RWPE1 (cell line): ENCODE results near the gene LLGL1.

Experiments used
- CTCF ChIA-PET: fragments of 350-600 bp; sonication (Branson Sonifier 250); formaldehyde crosslinking; extraction: SDS; loops from one replicate; lab custom pipeline; 2021; lab: Yijun Ruan, JAX
- POLR2A ChIA-PET: fragments of 400-600 bp; formaldehyde crosslinking; extraction: SDS; loops from one replicate; lab custom pipeline; 2020; ENCODE audit warnings: antibody characterized with exemption; ENCODE audit not compliant: low non-redundant PET; lab: Yijun Ruan, JAX
- DNase-seq: peaks from one replicate; pipeline ENCODE4 v3.0.0; 2012; ENCODE audit warnings: low spot score
- H3K27ac ChIP-seq: fragments of 450-650 bp; 2 replicates; pipeline ENCODE4 v1.5.1; 2017
- TF ChIP-seq, protein P1 (sequence below): fragments of 450-650 bp; conservative IDR thresholded peaks from 2 replicates; pipeline ENCODE4 v1.5.1; 2017; ENCODE audit warnings: low read depth, mild to moderate bottlenecking

The LLGL1 gene

DNA sequence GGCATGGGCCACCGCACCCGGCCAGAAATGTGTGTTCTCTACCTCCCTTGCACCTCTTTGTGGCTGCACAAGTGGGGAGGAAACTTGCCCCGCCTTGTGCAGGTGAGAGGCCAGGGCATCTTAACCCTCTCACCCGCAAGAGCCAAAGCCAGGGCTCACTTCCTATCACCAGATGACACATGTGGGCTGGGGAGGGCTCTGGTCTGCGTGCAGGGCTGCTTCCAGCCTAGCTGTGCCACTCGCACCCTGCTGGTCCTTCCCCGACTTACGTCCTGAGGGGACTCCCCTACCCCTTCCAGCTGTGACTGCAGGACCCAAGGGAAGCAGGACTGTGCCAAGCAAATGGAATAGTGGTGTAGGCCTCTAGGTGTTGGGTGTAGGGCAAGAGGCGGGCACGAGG, 41.9 kb downstream of the LLGL1 start:
- ChIA-PET CTCF (no interaction called here), POLR2A (no interaction called here)
- DNase-seq, result no peak
- H3K27ac ChIP-seq, result peak overlapping the region; percentile 82
- TF ChIP-seq, protein P1, sequence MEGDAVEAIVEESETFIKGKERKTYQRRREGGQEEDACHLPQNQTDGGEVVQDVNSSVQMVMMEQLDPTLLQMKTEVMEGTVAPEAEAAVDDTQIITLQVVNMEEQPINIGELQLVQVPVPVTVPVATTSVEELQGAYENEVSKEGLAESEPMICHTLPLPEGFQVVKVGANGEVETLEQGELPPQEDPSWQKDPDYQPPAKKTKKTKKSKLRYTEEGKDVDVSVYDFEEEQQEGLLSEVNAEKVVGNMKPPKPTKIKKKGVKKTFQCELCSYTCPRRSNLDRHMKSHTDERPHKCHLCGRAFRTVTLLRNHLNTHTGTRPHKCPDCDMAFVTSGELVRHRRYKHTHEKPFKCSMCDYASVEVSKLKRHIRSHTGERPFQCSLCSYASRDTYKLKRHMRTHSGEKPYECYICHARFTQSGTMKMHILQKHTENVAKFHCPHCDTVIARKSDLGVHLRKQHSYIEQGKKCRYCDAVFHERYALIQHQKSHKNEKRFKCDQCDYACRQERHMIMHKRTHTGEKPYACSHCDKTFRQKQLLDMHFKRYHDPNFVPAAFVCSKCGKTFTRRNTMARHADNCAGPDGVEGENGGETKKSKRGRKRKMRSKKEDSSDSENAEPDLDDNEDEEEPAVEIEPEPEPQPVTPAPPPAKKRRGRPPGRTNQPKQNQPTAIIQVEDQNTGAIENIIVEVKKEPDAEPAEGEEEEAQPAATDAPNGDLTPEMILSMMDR, result no peak

GRCh38 chr17:18267927-18268711, 42.7 kb downstream of the LLGL1 start:
- ChIA-PET CTCF (interaction anchor here (0.6 to 0.7 kb wide), 3 partner anchors 21 to 1248 kb away, joined by 4 to 7 read pairs (median 5); no protein-coding TSS in a partner anchor), POLR2A (interaction anchor here (0.5 kb wide), 1 partner anchor 26 kb away, joined by 3 read pairs; no protein-coding TSS in a partner anchor)
- no peak for DNase-seq
- H3K27ac ChIP-seq, result peak overlapping the region; percentile 82
- TF ChIP-seq, protein P1, result no peak

GRCh38 chr17:18270046-18270931, 44.9 kb downstream of the LLGL1 start:
- ChIA-PET CTCF (no interaction called here), POLR2A (no interaction called here)
- H3K27ac ChIP-seq, result peak overlapping the region; percentile 82
- TF ChIP-seq, protein P1, result no peak
- no peak for DNase-seq

DNA sequence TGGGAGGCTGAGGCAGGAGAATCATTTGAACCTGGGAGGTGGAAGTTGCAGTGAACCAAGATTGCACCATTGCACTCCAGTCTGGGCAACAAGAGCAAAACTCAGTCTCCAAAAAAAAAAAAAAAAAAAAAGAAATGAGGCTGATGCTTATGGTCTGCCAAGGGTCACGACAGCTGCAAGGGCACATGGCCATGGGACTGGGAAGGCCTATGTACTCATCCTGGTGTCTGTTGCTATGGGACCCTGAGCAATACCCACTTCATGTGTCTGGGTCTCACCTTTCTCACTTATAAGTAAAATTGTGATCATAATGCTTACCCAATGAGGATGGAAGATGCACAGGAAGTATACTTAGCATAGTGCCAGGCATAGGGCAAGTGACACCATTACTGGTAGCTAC, 51.6 kb downstream of the LLGL1 start:
- POLR2A ChIA-PET, result no interaction called here
- CTCF ChIA-PET, result no interaction called here
- DNase-seq, result no peak
- TF ChIP-seq, protein P1, result no peak
- H3K27ac ChIP-seq, result no peak overlapping the region

- ChIA-PET CTCF (no interaction called here), POLR2A (no interaction called here)
- no peak overlapping the region for H3K27ac ChIP-seq
- no peak for DNase-seq
- TF ChIP-seq, protein P1, result no peak
These were observed 53.4 kb downstream of the LLGL1 start for GRCh38 chr17:18278867-18279266.

DNA sequence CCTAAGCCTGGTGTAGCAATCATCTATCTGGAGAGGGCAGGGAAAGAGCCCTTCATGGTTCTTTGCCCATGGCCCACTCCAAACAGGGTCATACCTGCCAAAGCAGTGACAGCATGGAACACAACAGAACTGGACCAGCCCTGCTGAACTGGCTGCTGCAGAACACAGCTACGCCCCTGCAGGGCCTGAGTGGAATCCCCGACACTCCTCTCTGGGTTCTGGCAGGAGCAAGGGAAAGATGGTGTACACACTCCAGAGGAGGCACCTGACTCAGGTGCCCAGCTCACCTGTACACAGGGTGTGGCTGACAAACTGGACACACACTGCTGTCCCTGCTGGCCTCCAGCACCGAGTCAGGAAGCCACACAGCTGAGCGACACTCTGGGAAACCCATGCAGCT, 54.8 kb downstream of the LLGL1 start:
- H3K27ac ChIP-seq, result peak overlapping the region; percentile 31; the same call in 1 of the 2 replicates

More for the DNA sequence above, 54.8 kb downstream of the LLGL1 start:
- CTCF ChIA-PET, result interaction anchor here (0.7 kb wide), 1 partner anchor 72 kb away, joined by 4 read pairs; no protein-coding TSS in a partner anchor
- no peak for DNase-seq
- TF ChIP-seq, protein P1, result no peak
- POLR2A ChIA-PET, result no interaction called here
